ENCODE data around the gene TFDP1.
A peak's percentile ranks its signal among the peaks of the same experiment; 100 is the strongest.

The TFDP1 gene

GRCh38 chr13:113636266-113636963 is 51.9 kb downstream of the TFDP1 start:
- no peak for DNase-seq

DNA sequence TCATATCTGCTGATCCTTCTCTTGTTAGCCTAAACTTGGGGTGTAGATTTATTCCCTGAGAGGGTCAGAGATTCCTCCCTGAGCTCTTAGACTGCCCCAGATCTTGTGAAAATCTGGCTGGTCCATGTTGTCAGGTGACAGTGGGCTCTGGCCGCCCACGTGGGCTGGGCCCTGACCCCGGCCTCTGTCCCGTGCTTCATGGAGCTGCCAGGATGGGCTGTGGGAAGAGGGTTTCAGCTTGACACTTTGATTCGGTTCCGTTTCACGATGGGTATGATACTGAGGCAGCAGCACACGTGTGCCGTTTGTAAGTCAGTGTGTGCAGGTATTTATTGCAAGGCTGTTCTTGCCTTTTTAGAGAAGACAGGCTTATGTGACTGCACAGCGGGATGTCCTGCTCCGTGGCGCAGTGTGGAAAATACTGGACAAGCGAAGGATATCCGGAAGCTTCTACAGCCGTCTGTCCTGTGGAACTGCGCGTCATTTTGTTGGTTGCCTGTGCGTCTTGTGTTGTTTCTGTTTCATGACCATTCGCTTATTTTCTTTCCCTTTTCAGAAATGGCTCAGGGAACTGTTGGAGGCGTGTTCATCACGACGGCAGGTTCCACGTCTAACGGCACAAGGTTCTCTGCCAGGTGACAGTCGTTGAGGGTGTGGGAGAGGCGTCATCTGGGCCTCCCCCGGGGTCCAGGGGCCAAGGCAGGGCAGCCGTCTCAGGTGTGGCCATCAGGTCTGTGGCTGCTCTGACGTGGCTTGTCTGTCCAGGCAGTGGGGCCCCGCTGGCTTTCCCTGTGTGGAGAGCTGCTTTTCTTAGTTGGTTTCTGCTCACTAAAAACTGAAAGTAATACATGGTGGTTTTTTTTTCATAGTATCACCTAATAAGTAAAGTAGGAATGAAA is 53.0 kb downstream of the TFDP1 start:
- no peak for DNase-seq

- no peak for DNase-seq
These were observed 53.7 kb downstream of the TFDP1 start for GRCh38 chr13:113638173-113638746.

- no peak for DNase-seq
These were observed 54.3 kb downstream of the TFDP1 start for GRCh38 chr13:113638806-113639205.

GRCh38 chr13:113639616-113640262 is 55.2 kb downstream of the TFDP1 start:
- no peak for DNase-seq

- no peak for DNase-seq
These were observed 56.9 kb downstream of the TFDP1 start for GRCh38 chr13:113641426-113641825.

GRCh38 chr13:113642563-113642962 is 58.0 kb downstream of the TFDP1 start:
- DNase-seq, result no peak

- no peak for DNase-seq
These were observed 59.0 kb downstream of the TFDP1 start for GRCh38 chr13:113643593-113643992.

GRCh38 chr13:113644800-113645199 is 60.2 kb downstream of the TFDP1 start:
- no peak for DNase-seq

DNA sequence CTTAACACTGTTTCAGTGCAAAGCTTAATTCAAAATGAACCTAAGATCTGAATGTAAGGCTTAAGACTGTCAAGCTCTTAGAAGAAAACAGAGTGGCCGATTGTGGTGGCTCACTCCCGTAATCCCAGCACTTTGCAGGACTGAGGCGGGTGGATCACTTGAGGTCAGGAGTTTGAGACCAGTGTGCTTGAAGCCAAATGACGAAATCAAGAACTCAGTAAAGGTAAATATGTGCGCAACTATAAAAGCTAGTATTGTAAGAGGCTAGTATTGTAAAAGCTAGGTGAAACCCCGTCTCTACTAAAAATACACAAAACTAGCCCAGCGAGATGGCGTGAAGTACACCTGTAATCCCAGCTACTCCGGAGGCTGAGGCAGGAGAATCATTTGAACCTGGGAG is 60.8 kb downstream of the TFDP1 start:
- DNase-seq, result no peak

- DNase-seq, result no peak
These were observed 61.8 kb downstream of the TFDP1 start for GRCh38 chr13:113646376-113646775.

GRCh38 chr13:113646921-113647340 is 62.4 kb downstream of the TFDP1 start:
- no peak for DNase-seq

- DNase-seq, result peak; percentile 71
These were observed 63.0 kb downstream of the TFDP1 start for GRCh38 chr13:113647351-113648215.

- DNase-seq, result no peak
These were observed 63.7 kb downstream of the TFDP1 start for GRCh38 chr13:113648216-113648610.

GRCh38 chr13:113649212-113649611 is 64.7 kb downstream of the TFDP1 start:
- no peak for DNase-seq

GRCh38 chr13:113650275-113650674 is 65.7 kb downstream of the TFDP1 start:
- DNase-seq, result no peak

DNA sequence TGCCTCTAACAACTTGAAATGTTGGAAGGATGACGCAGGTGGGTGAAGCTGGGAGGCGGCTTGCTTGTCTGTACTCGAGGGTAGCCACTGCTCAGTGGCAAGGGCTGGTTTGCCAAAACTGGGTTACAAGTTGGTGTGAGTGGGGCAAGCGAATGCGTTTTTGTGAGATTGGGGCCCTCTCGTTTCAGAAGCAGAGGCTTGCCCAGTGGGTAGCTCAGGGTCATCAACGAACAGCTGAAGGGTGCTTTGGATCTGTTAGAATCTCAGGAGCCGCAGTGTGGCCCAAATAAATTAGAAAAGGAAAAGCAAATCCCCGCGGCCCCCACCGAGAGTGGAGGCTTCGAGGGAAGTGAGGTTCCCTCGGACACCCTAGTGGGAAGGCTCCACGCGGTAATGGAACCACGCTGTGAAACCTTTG is 66.2 kb downstream of the TFDP1 start:
- DNase-seq, result no peak

GRCh38 chr13:113651511-113652403 is 67.2 kb downstream of the TFDP1 start:
- DNase-seq, result no peak

DNA sequence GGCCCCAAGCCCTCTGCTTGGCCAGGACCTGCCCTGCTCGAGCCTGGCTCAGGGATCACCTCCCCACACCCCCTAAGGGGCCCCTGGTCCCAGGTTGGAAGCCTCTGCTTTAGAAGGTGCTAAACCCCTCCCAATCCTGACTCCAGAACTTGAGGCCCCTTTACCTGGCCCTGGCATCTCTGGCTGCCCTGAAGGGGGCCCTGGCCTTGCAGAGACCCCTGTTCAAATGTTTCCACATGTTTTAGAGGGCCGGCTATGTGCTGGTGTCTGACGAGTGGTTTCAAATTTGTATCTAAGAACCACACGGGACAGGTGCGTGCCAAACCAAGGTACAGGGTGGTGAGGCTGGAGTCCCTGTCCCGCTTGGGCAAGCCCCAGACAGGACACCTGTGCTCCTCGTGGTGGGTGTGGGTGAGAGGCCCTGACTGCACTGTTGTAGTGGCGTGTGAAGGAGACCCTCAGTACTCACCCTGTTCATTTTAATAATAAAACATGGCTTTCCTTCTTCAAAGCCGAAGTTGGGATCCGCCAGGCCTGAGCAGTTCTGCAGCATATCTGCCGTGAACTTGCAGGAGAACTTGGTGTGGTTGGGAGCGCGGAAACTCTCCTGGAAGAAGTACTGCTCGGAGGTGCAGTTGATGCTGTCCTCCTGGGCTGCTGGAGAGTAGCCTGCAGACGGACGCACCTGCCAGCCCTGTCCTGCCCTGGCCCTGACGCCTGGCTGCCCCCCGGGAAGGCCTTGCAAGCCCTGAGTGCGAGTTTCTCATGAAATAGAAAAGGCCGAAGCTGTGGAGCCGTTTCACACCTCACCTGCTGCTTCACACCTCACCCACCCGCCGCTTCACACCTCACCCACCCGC is 68.1 kb downstream of the TFDP1 start:
- no peak for DNase-seq
